ENCODE data around the gene APOL1.

DNA sequence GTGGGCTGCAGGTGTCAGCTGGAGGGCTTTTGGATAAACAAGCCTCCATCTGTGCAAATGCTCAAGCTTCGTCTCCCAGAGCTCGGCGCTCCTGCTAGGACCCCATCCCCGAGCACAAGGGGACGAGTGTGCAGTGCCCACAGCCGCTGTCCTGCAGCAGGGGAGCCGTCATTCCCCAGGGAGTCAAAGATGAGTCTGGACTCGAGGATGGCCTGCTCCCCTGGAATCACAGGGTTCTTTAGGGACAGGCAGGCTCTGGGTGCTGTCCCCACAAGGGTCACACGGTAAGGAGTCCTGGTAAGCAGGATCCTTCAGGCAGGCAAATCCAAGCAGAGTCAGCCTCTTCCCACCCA lies 50.2 kb downstream of the APOL1 start:
- no peak for TF ChIP-seq CTCF (IDR thresholded peaks at IDR 0.05 in 2 of 3, conservative IDR thresholded peaks at IDR 0.05 in 1 of 3; ENCODE audit: borderline replicate concordance in 1 of 3, insufficient read depth in 1 of 3, low read depth in 2 of 3, low read length in 2 of 3)
- no peak for TF ChIP-seq ZBTB33 (IDR thresholded peaks at IDR 0.05; ENCODE audit: extremely low read depth, insufficient replicate concordance, low read length)
- no peak for TF ChIP-seq CEBPB (IDR thresholded peaks at IDR 0.05; ENCODE audit: low read depth)
- no peak for TF ChIP-seq POLR2A (IDR thresholded peaks at IDR 0.05; ENCODE audit: borderline replicate concordance, extremely low read depth, insufficient read depth, insufficient read length)
- TF ChIP-seq EZH2phosphoT487 (IDR thresholded peaks at IDR 0.05; ENCODE audit: borderline replicate concordance) = no peak
- no peak for TF ChIP-seq ZNF274 (IDR thresholded peaks at IDR 0.05; ENCODE audit: low read depth, low read length)
- TF ChIP-seq EZH2 (IDR thresholded peaks at IDR 0.05) = no peak
- TF ChIP-seq SP1 (IDR thresholded peaks at IDR 0.05; ENCODE audit: low read depth) = no peak
- TF ChIP-seq ELF1 (IDR thresholded peaks at IDR 0.05; ENCODE audit: borderline replicate concordance, low read depth) = no peak
- no peak for TF ChIP-seq POLR2AphosphoS5 (IDR thresholded peaks at IDR 0.05; ENCODE audit: low read depth, low read length)
- no peak for TF ChIP-seq SRF (IDR thresholded peaks at IDR 0.05; ENCODE audit: low read depth)

Data from HCT116 (cell line).